EH (cell line): Measurements from ENCODE around the gene CBL.

Experiments used
- DNase-seq: peaks from one replicate; pipeline ENCODE4 v3.0.0-alpha.2; 2015; ENCODE audit warnings: low read depth

Gene CBL

GRCh38 chr11:119310682-119311052 lies 104.5 kb downstream of the CBL start:
- DNase-seq = no peak

GRCh38 chr11:119314726-119315125 lies 108.6 kb downstream of the CBL start:
- DNase-seq = no peak

- peak; percentile 56 for DNase-seq
Measured at GRCh38 chr11:119315131-119316015, 109.2 kb downstream of the CBL start.

- DNase-seq = peak; percentile 44
Measured at GRCh38 chr11:119316016-119316728, 110.0 kb downstream of the CBL start.

- DNase-seq = peak; percentile 54
Measured at GRCh38 chr11:119316729-119317591, 110.8 kb downstream of the CBL start, which contains the start of gene MCAM. Gene MCAM (minus strand): TSS chr11:119317130. CDS start chr11:119317101, 29 bp downstream.

- no peak for DNase-seq
Measured at GRCh38 chr11:119317592-119318239, 111.6 kb downstream of the CBL start.

- peak; percentile 55 for DNase-seq
Measured at GRCh38 chr11:119318240-119319135, 112.3 kb downstream of the CBL start.

GRCh38 chr11:119319136-119319699 lies 113.1 kb downstream of the CBL start:
- no peak for DNase-seq

- DNase-seq = no peak
Measured at GRCh38 chr11:119319700-119320239, 113.6 kb downstream of the CBL start.

GRCh38 chr11:119320240-119320775 lies 114.2 kb downstream of the CBL start:
- DNase-seq = no peak

- peak; percentile 82 for DNase-seq
Measured at GRCh38 chr11:119320776-119321524, 114.8 kb downstream of the CBL start.

- no peak for DNase-seq
Measured at GRCh38 chr11:119322360-119322739, 116.2 kb downstream of the CBL start.

- no peak for DNase-seq
Measured at GRCh38 chr11:119322921-119323531, 116.9 kb downstream of the CBL start.

- DNase-seq = peak; percentile 69
Measured at GRCh38 chr11:119323532-119324033, 117.4 kb downstream of the CBL start.

- no peak for DNase-seq
Measured at GRCh38 chr11:119324189-119324588, 118.0 kb downstream of the CBL start.

- DNase-seq = no peak
Measured at GRCh38 chr11:119329320-119329719, 123.2 kb downstream of the CBL start.

GRCh38 chr11:119330237-119330636 lies 124.1 kb downstream of the CBL start:
- no peak for DNase-seq

GRCh38 chr11:119332111-119332765 lies 126.1 kb downstream of the CBL start:
- no peak for DNase-seq
